Activated T-helper 1 cell treated with Interleukin-2 at 50 U/mL for 16 hours (primary cell): Measurements from ENCODE around the gene DCHS2.

ENCODE experiments used
- DNase-seq: peaks from one replicate; pipeline ENCODE4 v3.0.0-alpha.2; 2020; ENCODE audit warnings: low read depth

Gene DCHS2

DNA sequence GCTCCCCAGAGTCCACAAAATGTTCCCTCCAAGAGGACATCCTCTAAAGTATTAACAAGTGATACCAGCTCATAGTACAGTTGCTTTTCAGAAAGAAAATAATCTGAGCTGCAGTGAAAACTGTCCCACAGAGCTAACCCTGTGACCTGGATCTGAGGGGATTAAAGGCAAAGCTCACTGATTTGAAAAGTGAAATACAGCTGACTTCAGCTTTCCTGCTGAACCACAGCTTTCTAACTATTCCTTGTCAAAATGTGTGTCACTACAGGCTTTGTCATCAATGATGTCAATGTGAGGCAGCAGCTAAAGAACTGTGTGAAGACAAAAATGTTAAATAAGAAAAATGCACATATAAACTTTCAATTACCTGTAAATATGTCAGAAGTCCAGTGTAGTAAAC lies 36.9 kb downstream of the DCHS2 start:
- DNase-seq: no peak

DNA sequence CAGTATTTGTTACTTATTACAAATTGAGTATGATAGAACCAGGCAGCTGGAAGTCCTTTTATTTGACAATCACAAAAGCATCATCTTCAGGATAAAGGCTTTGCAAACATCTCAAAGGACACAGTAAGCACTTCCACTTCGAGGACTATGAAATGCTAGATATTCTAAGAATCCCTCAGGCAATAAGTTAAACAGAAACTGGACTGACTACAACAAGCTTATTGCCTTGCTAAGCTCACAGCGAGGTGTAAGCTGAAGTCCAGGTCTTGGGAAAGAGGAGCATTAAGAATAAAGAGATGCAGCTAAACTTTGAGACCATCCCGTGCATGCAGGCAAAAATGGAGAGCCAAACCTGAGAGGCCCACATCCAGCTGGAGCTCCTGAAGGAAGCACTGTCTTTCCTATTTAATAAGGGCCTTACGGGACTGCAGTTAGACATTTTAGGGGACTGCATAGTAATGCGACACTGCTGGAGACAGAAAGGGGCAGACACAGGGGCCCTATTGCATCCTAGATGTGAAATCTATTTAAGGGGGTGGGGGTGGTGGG lies 38.7 kb downstream of the DCHS2 start:
- DNase-seq: no peak

GRCh38 chr4:154450966-154451365 lies 40.6 kb downstream of the DCHS2 start:
- no peak for DNase-seq

DNA sequence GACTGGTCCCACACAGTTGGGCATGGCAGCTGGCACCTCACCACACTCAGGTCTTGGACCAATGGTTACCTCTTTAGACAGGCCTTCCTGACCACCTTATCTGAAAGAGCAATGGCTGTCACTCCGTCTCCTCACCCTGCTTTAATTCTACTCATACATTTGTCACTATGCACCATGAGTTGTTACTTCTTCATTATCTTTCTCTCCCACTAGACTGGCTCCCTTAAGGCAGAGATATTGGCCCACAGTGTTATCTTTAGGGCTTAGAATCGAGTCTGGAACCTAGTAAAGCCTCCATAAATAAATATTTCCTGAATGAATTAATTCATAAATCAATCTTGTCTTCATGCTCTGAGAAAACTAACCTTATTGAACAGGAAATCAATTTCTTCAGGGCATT lies 46.6 kb downstream of the DCHS2 start:
- DNase-seq: no peak

GRCh38 chr4:154441982-154442381 lies 49.6 kb downstream of the DCHS2 start:
- no peak for DNase-seq

DNA sequence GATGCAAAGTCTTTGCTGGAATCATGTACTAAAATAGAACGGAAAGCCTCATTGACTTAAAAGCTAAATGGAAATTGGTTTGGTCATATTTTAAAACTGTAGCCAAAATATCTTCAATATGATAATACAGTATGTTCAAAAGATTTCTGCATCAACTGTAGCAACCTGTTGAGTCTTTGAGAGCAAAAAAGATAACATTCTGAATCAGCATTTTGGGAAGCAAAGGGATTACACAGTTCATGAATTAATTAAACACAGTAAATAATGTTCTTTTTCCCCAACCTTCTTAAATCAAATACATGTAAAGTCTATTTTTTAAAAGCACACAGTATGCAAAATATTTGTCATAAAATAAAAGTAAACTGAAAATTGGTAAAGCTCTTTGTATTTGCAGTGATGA lies 50.5 kb downstream of the DCHS2 start:
- DNase-seq: no peak

- DNase-seq: no peak
Measured at GRCh38 chr4:154439224-154439623, 52.4 kb downstream of the DCHS2 start.

DNA sequence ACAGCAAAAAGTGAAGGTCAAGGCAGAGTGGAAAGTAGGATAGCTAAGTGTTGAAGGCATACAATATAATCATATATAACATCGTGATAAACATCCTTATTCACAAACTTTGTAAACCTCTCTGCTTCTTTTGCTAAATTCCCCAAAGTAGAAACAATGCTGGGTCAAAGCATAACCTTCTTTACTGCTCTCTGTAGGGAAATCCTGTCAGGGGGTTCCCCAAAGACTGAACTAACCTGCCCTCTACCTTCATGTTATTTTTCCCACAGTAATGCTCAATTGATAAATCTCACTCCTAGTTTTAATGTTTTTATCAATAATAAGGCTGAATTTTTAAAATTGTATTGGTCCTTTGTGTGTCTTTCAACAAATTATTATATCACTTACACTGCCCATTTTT lies 55.7 kb downstream of the DCHS2 start:
- no peak for DNase-seq

GRCh38 chr4:154433543-154433942 lies 58.1 kb downstream of the DCHS2 start:
- DNase-seq: no peak

- no peak for DNase-seq
Measured at GRCh38 chr4:154429176-154429575, 62.4 kb downstream of the DCHS2 start.

DNA sequence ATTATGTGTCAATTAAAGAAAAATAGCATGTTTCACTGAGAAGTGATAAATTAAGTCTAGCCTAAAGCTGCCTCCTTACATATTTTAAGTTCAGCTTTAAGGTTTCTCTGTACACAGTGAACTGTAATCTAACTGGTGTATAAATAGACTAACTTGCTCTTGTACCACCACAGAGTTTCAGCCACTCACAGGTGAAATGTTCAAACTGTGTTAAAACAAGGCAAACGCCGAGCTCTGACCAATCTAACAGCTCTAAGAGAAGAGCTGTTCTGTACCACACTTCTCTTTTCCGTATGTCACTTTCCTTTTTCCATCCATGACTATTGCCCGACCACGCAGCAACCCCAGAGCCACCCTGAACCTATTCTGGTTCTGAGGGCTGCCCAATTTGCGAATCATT lies 64.5 kb downstream of the DCHS2 start:
- DNase-seq: no peak

- no peak for DNase-seq
Measured at GRCh38 chr4:154425514-154425913, 66.1 kb downstream of the DCHS2 start.

- no peak for DNase-seq
Measured at GRCh38 chr4:154424810-154425484, 66.7 kb downstream of the DCHS2 start.

DNA sequence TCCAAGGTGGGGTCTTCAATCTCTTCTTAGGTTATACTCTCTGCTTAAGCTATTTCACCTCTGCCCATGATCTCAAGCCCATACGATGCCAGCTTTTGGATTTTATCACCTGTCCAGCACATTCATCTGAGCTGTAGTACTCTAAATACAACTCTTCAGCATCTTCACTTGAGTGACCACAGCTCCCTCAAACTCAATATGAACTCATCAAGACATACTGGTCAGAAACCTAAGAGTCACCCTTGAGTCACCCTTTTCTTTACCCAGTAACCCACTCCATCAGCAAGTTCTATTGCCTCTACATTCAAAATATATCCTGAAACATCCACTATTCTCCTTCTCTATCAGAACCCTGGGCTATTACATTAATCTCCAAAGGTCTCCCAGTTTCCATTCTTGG lies 69.4 kb downstream of the DCHS2 start:
- no peak for DNase-seq

DNA sequence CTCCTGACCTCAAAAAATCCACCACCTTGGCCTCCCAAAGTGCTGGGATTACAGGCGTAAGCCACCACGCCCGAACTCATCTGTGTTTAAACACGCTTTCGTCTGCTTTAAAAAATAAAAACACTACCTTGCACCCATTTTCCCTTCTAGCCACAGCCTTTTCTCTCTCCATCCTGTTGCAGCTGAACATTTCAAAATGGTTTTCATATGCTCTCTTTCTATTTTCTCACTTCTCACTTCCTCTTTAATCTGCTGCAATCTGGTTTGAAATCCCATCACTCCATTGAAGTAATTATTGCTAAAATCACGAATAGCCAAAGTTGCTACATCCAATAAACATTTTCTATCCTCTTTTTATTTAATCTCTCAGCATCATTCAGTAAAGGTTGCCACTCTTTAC lies 70.0 kb downstream of the DCHS2 start:
- DNase-seq: no peak

DNA sequence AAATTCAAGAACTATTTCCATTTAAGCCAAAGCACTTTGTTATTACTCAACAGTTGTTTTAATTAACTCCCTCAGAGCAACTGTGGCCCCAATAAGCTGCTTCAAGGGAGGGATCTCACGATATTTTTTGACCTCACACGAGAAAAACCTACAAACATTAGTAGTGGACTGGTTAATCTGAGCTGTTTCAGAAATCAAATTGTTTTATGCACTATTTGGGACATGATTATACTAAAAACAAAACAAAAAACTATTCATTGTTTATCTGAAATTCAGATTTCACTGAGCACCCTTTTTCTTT lies 74.3 kb downstream of the DCHS2 start:
- DNase-seq: no peak

- no peak for DNase-seq
Measured at GRCh38 chr4:154416190-154416547, 75.4 kb downstream of the DCHS2 start.

DNA sequence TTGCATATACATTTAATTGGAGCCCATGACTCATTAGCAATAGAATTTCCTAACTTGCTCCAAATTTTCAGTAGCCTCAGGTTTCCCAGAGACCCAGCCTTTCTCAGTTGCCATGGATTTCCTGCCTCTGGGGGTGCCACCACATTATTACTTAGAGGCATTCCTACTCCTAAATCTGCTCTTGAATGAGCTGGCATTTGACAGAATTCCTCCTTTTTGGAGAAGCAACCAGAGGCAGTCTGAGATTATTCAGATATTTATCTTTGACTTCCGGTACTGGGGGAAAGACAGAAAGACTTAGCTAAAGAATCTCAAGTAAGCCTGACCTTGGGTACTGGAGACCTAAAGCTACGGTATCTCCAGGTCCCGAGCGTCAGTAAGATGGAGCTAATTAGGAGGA lies 76.3 kb downstream of the DCHS2 start:
- no peak for DNase-seq

DNA sequence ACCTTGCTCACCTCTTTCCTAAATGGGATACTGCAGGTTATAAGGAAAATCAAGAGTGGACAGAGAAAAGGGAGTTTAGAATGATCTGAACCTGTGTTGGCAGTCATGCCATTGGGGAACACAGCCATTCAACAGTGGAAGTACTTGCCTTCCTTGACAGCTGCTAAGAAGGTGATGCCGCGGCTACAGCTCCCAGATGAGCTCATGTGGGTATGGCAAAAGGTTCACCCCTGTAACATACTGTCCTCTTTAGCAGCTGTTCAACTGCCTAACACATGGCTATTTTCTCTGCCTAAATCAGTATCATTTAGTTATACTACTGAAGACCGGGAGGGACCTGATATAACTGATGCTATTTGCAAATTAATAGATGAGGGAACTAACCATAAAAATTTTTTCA lies 76.8 kb downstream of the DCHS2 start:
- no peak for DNase-seq

DNA sequence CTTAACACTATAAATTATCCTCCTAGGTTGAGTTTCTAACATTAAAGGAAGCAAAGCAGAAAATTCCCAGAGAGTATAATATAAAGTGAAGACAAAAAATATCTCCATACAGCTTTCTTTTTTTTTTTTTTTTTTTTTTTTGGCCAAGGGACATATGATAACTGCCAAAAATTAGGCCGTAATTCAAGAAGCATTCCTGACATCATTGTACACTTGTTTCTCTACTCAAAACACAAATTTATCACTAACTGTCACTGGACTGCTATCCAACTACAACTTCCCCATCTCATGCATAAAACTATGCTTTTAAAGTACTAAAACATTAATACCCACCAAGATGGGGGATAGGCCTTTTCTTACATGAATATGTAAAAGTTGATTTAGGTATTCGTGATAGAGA lies 77.2 kb downstream of the DCHS2 start:
- no peak for DNase-seq

DNA sequence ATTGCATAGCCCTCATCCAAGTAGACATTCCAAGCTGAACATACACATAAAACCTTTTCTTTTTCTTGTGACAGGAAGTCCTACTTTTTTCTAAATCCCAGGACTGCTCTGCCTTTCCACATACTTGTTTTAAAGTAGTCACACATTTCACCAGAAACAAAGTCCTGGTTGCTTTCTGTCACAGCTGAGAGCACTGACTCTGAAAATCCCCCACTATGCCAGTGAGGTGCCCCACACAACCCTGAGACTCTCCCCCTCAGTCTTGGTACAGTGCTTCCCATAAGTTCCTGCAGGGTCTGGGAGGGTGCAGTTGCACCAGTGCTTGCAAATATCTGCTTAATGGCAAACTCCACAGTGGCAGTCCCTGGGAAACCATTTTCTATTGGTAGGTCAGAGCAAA lies 84.2 kb downstream of the DCHS2 start:
- no peak for DNase-seq

DNA sequence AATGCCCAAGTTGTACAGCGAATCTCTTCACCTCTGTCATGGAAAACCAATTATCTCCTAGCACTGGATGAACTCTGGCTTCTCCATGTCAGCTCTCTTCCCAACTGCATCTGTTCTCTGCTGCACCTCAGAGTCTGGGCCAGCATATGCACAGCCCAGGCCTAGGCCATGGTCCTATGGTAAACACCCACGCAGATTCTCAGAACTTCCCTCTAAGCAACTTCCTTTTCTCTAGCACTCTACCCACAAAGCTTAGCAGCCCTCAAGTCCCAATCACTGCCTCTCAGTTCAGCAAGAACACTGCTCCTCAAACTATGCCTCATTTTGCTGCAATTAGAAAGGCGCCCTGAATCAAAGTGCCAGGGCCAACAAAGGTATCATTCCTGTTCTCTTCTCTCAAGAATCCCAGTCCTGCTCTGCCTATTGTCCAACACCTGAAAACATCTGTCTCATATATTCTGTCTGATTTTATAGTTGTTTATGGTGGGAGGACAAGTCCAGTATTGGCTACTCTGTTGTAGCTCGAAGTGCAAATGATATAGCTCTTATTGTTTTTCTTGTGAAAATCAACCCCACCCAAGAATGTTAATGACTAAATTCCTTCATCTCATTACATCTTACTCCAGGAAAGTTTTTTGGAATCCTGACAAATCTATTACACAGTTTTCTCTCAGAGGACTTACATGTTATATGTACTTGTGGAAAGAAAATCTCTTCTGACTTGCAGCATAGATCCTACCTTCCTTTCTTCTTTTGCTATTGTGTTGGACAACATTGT lies 85.4 kb downstream of the DCHS2 start:
- no peak for DNase-seq

DNA sequence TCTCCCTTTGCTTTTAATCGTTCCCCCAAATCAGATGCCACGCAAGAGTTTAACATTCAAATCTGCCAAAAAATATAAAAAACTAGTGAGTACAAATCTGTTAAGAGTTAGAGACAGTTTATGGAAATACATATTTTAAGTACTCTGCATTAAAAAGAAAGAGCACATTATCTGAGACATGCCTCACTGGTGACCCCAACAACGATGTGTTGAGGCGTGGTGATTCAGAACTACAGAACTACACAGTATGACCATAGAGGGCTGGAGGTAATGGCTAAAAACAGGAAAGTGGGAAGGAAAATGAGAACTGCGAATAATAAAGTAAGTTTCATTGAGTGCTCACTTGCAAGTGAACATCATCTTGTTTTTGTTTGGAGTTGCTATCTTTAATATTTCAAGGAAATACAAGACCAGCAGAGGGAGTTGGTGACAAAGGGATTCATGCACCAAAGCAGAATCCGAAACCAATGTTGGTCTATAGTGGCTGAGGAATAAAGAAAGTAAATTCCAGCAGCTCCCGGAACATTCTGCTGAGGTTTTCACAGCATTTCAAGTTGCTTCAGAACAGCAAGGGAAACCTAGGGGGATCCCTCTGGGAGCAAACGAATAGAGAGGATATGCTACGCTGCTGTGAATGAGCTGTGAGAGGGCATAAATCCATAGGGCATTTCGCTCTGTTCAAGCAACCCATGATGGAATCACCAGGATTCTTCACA lies 92.2 kb downstream of the DCHS2 start:
- DNase-seq: no peak
